ENCODE results near the gene ZIM2. TPM values are rescaled to one million over a fixed set of nuclear protein-coding genes. Genes with fewer than 3 reads are reported as not detected.

Gene ZIM2
- not detected in 2 replicates for total RNA-seq (ENCODE audit: low replicate concordance)
- long read RNA-seq = 0 reads

DNA sequence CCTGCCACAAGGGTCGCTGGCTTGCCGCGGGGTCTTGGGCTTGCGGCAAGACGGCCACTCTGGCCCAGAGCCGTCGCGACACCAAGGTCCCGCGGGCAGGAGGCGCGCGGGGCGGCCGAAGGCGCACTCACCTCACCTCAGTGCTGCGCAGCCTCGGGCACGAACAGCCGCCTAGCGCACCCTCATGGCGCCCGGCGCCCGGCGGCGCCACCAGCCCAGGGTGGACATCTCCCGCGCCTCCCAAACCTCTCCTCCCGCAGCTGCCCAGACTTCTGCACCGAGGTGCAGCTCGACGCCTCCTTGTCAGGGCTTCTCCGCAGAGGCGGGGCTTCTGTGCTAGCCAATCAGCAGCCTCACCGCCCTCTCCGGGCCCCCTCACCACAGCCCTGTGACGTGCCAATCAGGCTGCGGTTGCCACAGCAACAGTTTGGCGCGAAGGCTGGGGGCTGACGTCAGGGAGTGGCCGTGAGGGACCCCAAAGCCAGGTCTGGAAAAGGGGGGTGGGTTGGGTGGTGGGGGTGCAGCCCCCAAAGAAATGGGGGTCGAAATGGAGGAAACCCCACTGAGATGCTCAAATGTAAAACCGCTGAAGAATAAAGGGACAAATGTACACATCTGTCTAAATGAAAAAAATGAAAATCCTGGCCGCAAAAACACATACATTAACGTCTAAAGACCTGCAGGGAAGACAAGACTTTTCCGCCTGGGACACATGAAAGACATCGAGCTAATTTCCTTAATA, at the start of gene ZIM2, which contains the start of gene PEG3:
Gene ZIM2 (minus strand): TSS at position 276 of the 742 bp plus-strand sequence. CDS start 16,449 bp downstream, outside the sequence.
Gene PEG3 (minus strand): TSS at position 276 of the 742 bp plus-strand sequence. CDS start 16,071 bp downstream, outside the sequence.
- DNase-seq (ENCODE audit: extremely low spot score, unreplicated experiment) = no peak
- no peaks in the 10 kb centered on the region for H3K27me3 Mint-ChIP-seq
- no peaks in the 10 kb centered on the region for H3K4me1 Mint-ChIP-seq (ENCODE audit: unreplicated experiment)
- no peak within 1 kb of the TSS for H3K27ac Mint-ChIP-seq
- TF ChIP-seq, protein P1, sequence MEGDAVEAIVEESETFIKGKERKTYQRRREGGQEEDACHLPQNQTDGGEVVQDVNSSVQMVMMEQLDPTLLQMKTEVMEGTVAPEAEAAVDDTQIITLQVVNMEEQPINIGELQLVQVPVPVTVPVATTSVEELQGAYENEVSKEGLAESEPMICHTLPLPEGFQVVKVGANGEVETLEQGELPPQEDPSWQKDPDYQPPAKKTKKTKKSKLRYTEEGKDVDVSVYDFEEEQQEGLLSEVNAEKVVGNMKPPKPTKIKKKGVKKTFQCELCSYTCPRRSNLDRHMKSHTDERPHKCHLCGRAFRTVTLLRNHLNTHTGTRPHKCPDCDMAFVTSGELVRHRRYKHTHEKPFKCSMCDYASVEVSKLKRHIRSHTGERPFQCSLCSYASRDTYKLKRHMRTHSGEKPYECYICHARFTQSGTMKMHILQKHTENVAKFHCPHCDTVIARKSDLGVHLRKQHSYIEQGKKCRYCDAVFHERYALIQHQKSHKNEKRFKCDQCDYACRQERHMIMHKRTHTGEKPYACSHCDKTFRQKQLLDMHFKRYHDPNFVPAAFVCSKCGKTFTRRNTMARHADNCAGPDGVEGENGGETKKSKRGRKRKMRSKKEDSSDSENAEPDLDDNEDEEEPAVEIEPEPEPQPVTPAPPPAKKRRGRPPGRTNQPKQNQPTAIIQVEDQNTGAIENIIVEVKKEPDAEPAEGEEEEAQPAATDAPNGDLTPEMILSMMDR (conservative IDR thresholded peaks at IDR 0.05) = no peak
- no peaks in the 10 kb centered on the region for H3K36me3 Mint-ChIP-seq
- H3K4me3 Mint-ChIP-seq = no peak within 1 kb of the TSS
- peaks cover 7% of the 10 kb centered on the region for H3K9me3 Mint-ChIP-seq

DNA sequence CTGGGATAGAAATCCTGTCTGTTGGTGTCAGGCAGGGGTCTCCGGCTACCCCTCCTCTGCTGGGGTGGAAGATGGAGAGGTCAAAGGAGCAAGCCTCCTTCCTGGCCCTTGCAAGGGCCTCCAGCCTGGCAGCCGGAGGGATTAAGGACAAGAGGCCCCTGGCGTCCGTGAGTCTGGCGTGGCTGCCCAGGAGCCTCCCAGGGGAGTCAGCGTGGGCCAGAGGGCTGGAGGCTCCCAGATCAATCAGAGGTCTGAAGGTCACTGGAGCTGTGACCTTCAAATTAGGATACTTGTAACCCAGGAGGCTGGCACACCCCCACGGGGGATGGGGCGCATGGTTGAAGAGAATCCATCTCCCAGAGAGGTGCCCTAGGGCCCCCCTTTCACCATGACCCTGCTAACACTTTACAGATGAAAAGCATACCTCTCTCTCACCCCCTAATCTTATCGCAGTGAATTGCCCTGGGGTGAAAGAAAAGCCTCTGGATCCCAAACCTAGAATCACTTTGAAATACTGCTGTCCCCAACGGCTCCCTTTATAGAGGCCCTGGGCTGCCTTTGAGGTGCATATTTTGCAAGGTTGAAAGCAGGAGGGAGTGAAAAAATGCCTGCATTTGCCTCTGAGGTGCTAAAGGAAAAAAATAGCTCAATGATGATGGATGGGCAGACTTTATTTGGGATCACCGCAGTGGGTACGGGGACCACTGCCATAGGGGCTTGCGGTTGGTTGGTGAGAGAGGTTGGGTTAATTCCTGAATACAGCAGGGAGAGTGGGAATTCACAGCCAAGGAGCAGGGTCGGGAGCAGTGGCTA, 44.9 kb upstream of the ZIM2 start:
- Mint-ChIP-seq H3K27ac (no peak overlapping the region), H3K27me3 (no peaks in the 10 kb centered on the region), H3K4me1 (ENCODE audit: unreplicated experiment) (no peaks in the 10 kb centered on the region), H3K36me3 (no peaks in the 10 kb centered on the region), H3K4me3 (no peak overlapping the region), H3K9me3 (peaks cover 18% of the 10 kb centered on the region)
- TF ChIP-seq, protein P1 (conservative IDR thresholded peaks at IDR 0.05) = no peak
- DNase-seq (ENCODE audit: extremely low spot score, unreplicated experiment) = no peak

DNA sequence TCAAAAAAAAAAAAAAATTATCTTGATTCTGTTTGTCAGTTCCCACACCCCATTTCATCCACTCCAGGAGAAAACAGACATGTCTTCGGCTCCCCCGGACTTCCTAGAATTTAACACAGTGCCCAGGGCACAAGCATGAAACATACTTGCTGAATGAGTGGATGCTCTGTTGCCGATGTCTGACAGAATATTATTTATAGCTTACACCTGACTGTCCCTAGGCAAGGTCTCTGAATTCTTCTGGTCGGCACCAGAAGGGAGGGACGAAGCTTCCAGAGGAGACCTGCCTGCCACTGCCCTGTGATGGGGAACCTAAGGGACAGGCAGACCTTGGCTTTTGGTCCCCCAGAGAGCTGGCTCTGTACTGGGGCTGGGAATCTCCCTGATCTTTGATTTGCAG, 43.9 kb upstream of the ZIM2 start:
- Mint-ChIP-seq H3K9me3 (peaks cover 18% of the 10 kb centered on the region), H3K36me3 (no peaks in the 10 kb centered on the region), H3K4me1 (ENCODE audit: unreplicated experiment) (no peaks in the 10 kb centered on the region), H3K4me3 (no peak overlapping the region), H3K27ac (no peak overlapping the region), H3K27me3 (no peaks in the 10 kb centered on the region)
- TF ChIP-seq, protein P1 (conservative IDR thresholded peaks at IDR 0.05) = no peak
- no peak for DNase-seq (ENCODE audit: extremely low spot score, unreplicated experiment)

DNA sequence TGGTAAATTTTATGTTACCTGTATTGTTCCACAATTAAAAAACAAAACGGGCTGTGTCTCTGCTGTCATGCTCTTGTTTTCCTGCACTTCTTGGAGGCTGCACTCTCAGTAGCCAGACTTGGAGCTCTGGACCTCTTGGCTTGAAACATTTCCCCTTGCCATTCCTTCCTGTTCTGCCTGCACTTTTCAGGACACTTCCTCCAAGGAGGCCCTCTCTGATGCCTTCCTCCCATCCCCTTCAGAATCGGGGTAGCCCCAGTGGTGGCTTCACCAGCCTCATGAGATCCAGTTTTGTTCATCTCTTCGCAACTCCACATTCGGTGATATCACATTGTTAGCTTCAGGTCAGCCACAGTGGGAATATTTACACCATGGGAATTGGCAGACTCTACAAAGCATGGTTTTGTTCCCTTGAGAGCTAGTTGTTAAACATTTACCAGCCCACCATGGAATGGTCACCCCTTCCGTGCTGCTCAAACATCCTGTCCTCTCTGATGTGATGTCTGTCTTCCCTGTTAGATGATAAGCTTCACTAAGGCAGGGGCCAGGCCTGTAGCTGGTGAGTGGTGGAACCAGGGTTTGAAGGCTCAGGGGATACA, 40.2 kb upstream of the ZIM2 start:
- Mint-ChIP-seq H3K36me3 (no peaks in the 10 kb centered on the region), H3K4me1 (ENCODE audit: unreplicated experiment) (no peaks in the 10 kb centered on the region), H3K27me3 (no peaks in the 10 kb centered on the region), H3K9me3 (peaks cover 12% of the 10 kb centered on the region), H3K27ac (no peak overlapping the region), H3K4me3 (no peak overlapping the region)
- TF ChIP-seq, protein P1 (conservative IDR thresholded peaks at IDR 0.05) = no peak
- DNase-seq (ENCODE audit: extremely low spot score, unreplicated experiment) = no peak

DNA sequence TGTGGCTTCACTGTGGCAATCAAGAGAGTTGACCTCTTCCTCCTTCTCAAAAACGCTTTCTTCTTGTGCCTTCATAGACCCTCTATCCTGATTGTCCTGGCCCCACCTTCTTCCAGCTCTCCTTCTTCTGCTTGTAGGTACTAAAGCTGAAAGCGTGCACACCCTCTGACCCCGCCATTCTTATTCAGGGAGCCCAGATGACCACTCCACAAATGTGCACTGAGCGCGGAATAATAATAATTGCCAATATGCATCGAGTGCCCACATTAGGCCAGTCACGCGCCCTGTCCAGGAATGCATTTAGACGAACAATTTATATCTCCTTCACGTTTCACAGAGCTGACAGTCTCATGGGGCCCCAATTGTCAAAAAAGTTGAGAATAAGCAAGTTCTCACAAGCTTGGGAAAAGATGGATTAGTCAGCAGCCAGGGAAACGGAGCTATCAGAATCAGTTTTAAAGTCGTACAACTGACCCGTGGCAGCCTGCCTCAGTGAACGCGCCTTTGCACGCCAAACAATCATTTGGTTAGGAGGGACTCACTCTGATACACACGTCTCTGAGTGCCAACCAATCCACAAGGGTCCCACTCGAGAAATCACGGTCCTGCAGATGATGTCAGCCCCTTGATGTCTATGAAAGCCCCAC, 36.7 kb upstream of the ZIM2 start:
- TF ChIP-seq, protein P1 (conservative IDR thresholded peaks at IDR 0.05) = no peak
- no peak for DNase-seq (ENCODE audit: extremely low spot score, unreplicated experiment)
- Mint-ChIP-seq H3K27ac (no peak overlapping the region), H3K36me3 (no peaks in the 10 kb centered on the region), H3K27me3 (no peaks in the 10 kb centered on the region), H3K9me3 (peaks cover 14% of the 10 kb centered on the region), H3K4me1 (ENCODE audit: unreplicated experiment) (no peaks in the 10 kb centered on the region), H3K4me3 (no peak overlapping the region)

Data from type B pancreatic cell (in vitro differentiated cells).